Left kidney (tissue), 2 donors: ENCODE data around the gene SCAP. TPM values are rescaled to one million over a fixed set of nuclear protein-coding genes. Genes with fewer than 3 reads are reported as not detected.
"Not testable (repeated sequence)": the region's sequence is repeated elsewhere in the genome, so short reads cannot be mapped to it uniquely, and the experiment has no call there.

Experiments used
- DNase-seq: peaks from one replicate; pipeline ENCODE4 v3.0.0-alpha.2; 2013
- polyA plus RNA-seq: library from polyadenylated mRNA; unstranded; fragments of 120-200 nt; gene quantifications from one replicate; pipeline ENCODE4 v1.2.1, GENCODE V29; 2013; ENCODE audit not compliant: insufficient read length

Gene SCAP
- polyA plus RNA-seq, 1 donor: 83.5 TPM

- no peak for DNase-seq
Measured at GRCh38 chr3:47399016-47399415, 76.7 kb downstream of the SCAP start.

GRCh38 chr3:47398228-47398627, 77.5 kb downstream of the SCAP start:
- no peak for DNase-seq

- DNase-seq: no peak
Measured at GRCh38 chr3:47394881-47395280, 80.9 kb downstream of the SCAP start.

GRCh38 chr3:47394140-47394870, 81.4 kb downstream of the SCAP start:
- DNase-seq: no peak

GRCh38 chr3:47392933-47393332, 82.8 kb downstream of the SCAP start:
- DNase-seq: no peak

GRCh38 chr3:47385796-47386195, 89.9 kb downstream of the SCAP start:
- DNase-seq: no peak

- DNase-seq: no peak
Measured at GRCh38 chr3:47385007-47385406, 90.7 kb downstream of the SCAP start.

GRCh38 chr3:47384425-47384824, 91.3 kb downstream of the SCAP start:
- no peak for DNase-seq

- peak; percentile 85 for DNase-seq
Measured at GRCh38 chr3:47381317-47382157, 94.2 kb downstream of the SCAP start.

- peak; percentile 99 for DNase-seq
Measured at GRCh38 chr3:47380601-47381316, 95.0 kb downstream of the SCAP start, which contains the start of gene PTPN23. Gene PTPN23, plus strand, starts transcription at chr3:47381021. Its CDS starts 76 bp downstream, at chr3:47381097.

GRCh38 chr3:47380026-47380600, 95.6 kb downstream of the SCAP start:
- no peak for DNase-seq

GRCh38 chr3:47379411-47379899, 96.3 kb downstream of the SCAP start:
- no peak for DNase-seq

- DNase-seq: no peak
Measured at GRCh38 chr3:47378869-47379268, 96.9 kb downstream of the SCAP start.

GRCh38 chr3:47377186-47377585, 98.6 kb downstream of the SCAP start:
- no peak for DNase-seq

GRCh38 chr3:47376393-47376792, 99.3 kb downstream of the SCAP start:
- no peak for DNase-seq

- no peak for DNase-seq
Measured at GRCh38 chr3:47374587-47374986, 101.2 kb downstream of the SCAP start.

GRCh38 chr3:47370887-47371697, 104.6 kb downstream of the SCAP start:
- DNase-seq: no peak

GRCh38 chr3:47370020-47370419, 105.7 kb downstream of the SCAP start:
- not testable (repeated sequence) for DNase-seq

- no peak for DNase-seq
Measured at GRCh38 chr3:47367631-47368030, 108.1 kb downstream of the SCAP start.

- no peak for DNase-seq
Measured at GRCh38 chr3:47366833-47367232, 108.9 kb downstream of the SCAP start.
